Loucy (cell line): ENCODE results near the gene MYL3.

Source experiments
- H2AFZ ChIP-seq: fragments of 200-600 bp; sonication (generic); 2 replicates; pipeline ENCODE4 v1.6.0; 2016; ENCODE audit warnings: antibody characterized with exemption, mild to moderate bottlenecking, low read length, moderate library complexity
- H3F3A ChIP-seq: fragments of 200-600 bp; 2 replicates; pipeline ENCODE4 v1.6.0; 2016; ENCODE audit warnings: antibody characterized with exemption, low read depth, mild to moderate bottlenecking
- H3K27me3 ChIP-seq: fragments of 200-600 bp; sonication (generic); 2 replicates; pipeline ENCODE4 v1.6.1; 2014; ENCODE audit warnings: low read length, mild to moderate bottlenecking; ENCODE audit not compliant: insufficient read depth, poor library complexity, severe bottlenecking
- H3K36me3 ChIP-seq: fragments of 200-600 bp; sonication (generic); 2 replicates; pipeline ENCODE4 v1.6.1; 2016; ENCODE audit warnings: low read length; ENCODE audit not compliant: insufficient read depth
- H3K4me1 ChIP-seq: fragments of 200-600 bp; sonication (generic); 2 replicates; pipeline ENCODE4 v1.5.1; 2014; ENCODE audit warnings: low read length, mild to moderate bottlenecking; ENCODE audit not compliant: insufficient read depth, poor library complexity, severe bottlenecking
- H3K4me2 ChIP-seq: fragments of 200-600 bp; sonication (generic); 2 replicates; pipeline ENCODE4 v1.6.0; 2014; ENCODE audit warnings: antibody characterized with exemption, low read length, low read depth, mild to moderate bottlenecking; ENCODE audit not compliant: poor library complexity, severe bottlenecking
- H3K4me3 ChIP-seq: fragments of 200-600 bp; sonication (generic); 2 replicates; pipeline ENCODE4 v1.5.1; 2014; ENCODE audit warnings: low read length, mild to moderate bottlenecking, mixed read lengths; ENCODE audit not compliant: poor library complexity, severe bottlenecking
- H3K79me2 ChIP-seq: fragments of 200-600 bp; sonication (generic); 2 replicates; pipeline ENCODE4 v1.6.1; 2014; ENCODE audit warnings: low read length; ENCODE audit not compliant: insufficient read depth
- H3K9ac ChIP-seq: fragments of 200-600 bp; sonication (generic); 2 replicates; pipeline ENCODE4 v1.6.0; 2014; ENCODE audit warnings: mild to moderate bottlenecking, low read depth, low read length, moderate library complexity; ENCODE audit not compliant: poor library complexity, severe bottlenecking
- H3K9me2 ChIP-seq: fragments of 200-600 bp; sonication (generic); replicated peaks from 2 replicates; pipeline ENCODE4 v1.6.1; 2016; ENCODE audit warnings: low read depth, low read length, mixed read lengths
- H3K9me3 ChIP-seq: fragments of 200-600 bp; sonication (generic); 2 replicates; pipeline ENCODE4 v1.6.1; 2014; ENCODE audit warnings: mild to moderate bottlenecking, antibody characterized with exemption, low read length, low read depth; ENCODE audit not compliant: insufficient read depth
- H4K20me1 ChIP-seq: fragments of 200-600 bp; sonication (generic); 2 replicates; pipeline ENCODE4 v1.6.0; 2014; ENCODE audit warnings: antibody characterized with exemption, low read length, mild to moderate bottlenecking; ENCODE audit not compliant: insufficient read depth, poor library complexity, severe bottlenecking
- EZH2phosphoT487 ChIP-seq: fragments of 200-600 bp; IDR thresholded peaks from 2 replicates; pipeline ENCODE4 v1.6.1; 2018; ENCODE audit warnings: antibody characterized with exemption, mild to moderate bottlenecking, moderate library complexity, borderline replicate concordance
- TF ChIP-seq, protein P1 (sequence below): fragments of 200-600 bp; sonication (generic); conservative IDR thresholded peaks from 2 replicates; pipeline ENCODE4 v1.5.1; 2014; ENCODE audit warnings: mild to moderate bottlenecking, antibody characterized with exemption, low read length

The MYL3 gene

GRCh38 chr3:46868287-46868686, 5.0 kb upstream of the MYL3 start:
- no peaks in the 10 kb centered on the region for H3F3A ChIP-seq
- no peak overlapping the region for H3K4me2 ChIP-seq
- H3K9me3 ChIP-seq: no peaks in the 10 kb centered on the region
- no peak overlapping the region for H3K9ac ChIP-seq
- H3K36me3 ChIP-seq: no peaks in the 10 kb centered on the region
- no peak for TF ChIP-seq EZH2phosphoT487
- TF ChIP-seq, protein P1, sequence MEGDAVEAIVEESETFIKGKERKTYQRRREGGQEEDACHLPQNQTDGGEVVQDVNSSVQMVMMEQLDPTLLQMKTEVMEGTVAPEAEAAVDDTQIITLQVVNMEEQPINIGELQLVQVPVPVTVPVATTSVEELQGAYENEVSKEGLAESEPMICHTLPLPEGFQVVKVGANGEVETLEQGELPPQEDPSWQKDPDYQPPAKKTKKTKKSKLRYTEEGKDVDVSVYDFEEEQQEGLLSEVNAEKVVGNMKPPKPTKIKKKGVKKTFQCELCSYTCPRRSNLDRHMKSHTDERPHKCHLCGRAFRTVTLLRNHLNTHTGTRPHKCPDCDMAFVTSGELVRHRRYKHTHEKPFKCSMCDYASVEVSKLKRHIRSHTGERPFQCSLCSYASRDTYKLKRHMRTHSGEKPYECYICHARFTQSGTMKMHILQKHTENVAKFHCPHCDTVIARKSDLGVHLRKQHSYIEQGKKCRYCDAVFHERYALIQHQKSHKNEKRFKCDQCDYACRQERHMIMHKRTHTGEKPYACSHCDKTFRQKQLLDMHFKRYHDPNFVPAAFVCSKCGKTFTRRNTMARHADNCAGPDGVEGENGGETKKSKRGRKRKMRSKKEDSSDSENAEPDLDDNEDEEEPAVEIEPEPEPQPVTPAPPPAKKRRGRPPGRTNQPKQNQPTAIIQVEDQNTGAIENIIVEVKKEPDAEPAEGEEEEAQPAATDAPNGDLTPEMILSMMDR: no peak
- no peaks in the 10 kb centered on the region for H3K4me1 ChIP-seq
- no peaks in the 10 kb centered on the region for H3K9me2 ChIP-seq
- no peaks in the 10 kb centered on the region for H3K79me2 ChIP-seq
- H3K4me3 ChIP-seq: no peak overlapping the region
- no peak overlapping the region for H2AFZ ChIP-seq
- H3K27me3 ChIP-seq: no peaks in the 10 kb centered on the region
- H4K20me1 ChIP-seq: no peaks in the 10 kb centered on the region

DNA sequence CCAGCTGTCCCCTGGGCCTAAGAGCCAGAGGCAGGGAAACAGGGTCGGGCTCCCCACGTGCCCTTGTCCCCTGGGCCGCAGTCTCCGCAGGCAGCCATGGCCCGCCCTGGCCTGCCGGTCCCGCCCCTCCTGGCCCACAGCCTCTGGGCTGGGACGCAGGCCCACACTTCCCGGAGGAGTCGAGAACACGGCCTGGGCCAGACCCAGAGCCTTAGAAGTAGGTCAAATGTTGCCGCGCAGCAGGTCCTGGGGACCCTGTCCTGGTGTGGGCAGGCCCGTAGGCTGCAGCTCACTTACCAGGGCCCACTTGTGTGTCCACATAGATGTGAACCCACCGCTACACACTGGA, 4.3 kb upstream of the MYL3 start:
- no peaks in the 10 kb centered on the region for H3F3A ChIP-seq
- H3K9me3 ChIP-seq: no peaks in the 10 kb centered on the region
- no peaks in the 10 kb centered on the region for H3K4me1 ChIP-seq
- H3K9me2 ChIP-seq: no peaks in the 10 kb centered on the region
- H2AFZ ChIP-seq: no peak overlapping the region
- no peak overlapping the region for H3K4me2 ChIP-seq
- no peaks in the 10 kb centered on the region for H3K79me2 ChIP-seq
- H3K4me3 ChIP-seq: no peak overlapping the region
- H4K20me1 ChIP-seq: no peaks in the 10 kb centered on the region
- H3K36me3 ChIP-seq: no peaks in the 10 kb centered on the region
- H3K27me3 ChIP-seq: no peaks in the 10 kb centered on the region
- H3K9ac ChIP-seq: no peak overlapping the region
- no peak for TF ChIP-seq EZH2phosphoT487
- TF ChIP-seq, protein P1: no peak

DNA sequence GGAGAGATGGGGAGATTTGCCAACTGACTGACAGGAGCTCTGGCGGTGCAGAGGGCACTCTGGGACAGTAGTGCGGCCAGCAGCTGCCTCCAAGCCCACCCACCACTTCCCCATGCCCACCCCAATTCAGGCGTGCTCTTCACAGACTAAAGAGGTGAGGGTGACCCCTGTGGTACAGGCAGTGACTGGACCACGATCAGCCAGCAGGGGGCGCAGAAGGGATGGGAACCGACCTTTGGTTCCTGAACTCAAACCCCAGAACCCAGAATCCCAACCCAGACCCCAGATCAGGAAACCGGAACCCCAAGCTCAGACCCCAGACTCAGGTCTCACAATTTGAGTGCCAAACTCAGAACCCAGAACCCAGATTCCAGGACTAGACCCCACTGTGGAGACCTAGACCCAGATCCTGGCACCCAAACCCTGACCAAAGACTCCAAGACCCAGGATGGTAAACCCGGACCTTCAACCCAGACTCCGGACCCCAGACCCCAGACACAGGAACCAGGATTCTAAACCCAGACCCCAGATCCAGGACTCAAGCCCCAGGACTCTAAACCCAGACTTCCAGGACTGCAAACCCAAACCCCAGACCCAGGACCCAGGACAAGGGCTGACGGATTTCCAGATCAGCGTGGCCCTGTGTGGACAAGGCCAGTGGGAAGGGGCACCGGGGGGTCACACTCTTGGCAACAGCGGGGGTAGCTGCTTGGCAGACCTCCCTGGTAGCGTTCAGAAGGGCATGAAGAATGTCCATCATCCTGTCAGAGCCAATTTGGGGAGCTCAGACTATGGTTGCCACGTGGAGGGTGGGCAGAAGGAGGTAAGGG, 3.7 kb upstream of the MYL3 start:
- H3K36me3 ChIP-seq: no peaks in the 10 kb centered on the region
- no peaks in the 10 kb centered on the region for H4K20me1 ChIP-seq
- H3K79me2 ChIP-seq: no peaks in the 10 kb centered on the region
- no peak overlapping the region for H3K4me2 ChIP-seq
- H3K4me1 ChIP-seq: no peaks in the 10 kb centered on the region
- H3K9ac ChIP-seq: no peak overlapping the region
- TF ChIP-seq EZH2phosphoT487: no peak
- TF ChIP-seq, protein P1: peak; percentile 98
- H3F3A ChIP-seq: no peaks in the 10 kb centered on the region
- H3K9me2 ChIP-seq: no peaks in the 10 kb centered on the region
- H3K4me3 ChIP-seq: no peak overlapping the region
- no peaks in the 10 kb centered on the region for H3K27me3 ChIP-seq
- H3K9me3 ChIP-seq: no peaks in the 10 kb centered on the region
- no peak overlapping the region for H2AFZ ChIP-seq
